Adrenal gland (tissue), 5 donors: ENCODE data around the gene RNF180.

Experiments
- POLR2A ChIP-seq, 2 donors: fragments of 450-650 bp; IDR thresholded peaks; one replicate each; pipeline ENCODE4 v1.6.1; 2017; ENCODE audit warnings: antibody characterized with exemption in 2 of 2, mild to moderate bottlenecking in 2 of 2, moderate library complexity in 1 of 2
- TF ChIP-seq, protein P1 (sequence below), 6 experiments: fragments of 450-650 bp in 4 of 6; fragments of 200-600 bp in 2 of 6; sonication (generic) in 1 of 6; IDR thresholded peaks; 1 replicate in 5 of 6; 2 replicates in 1 of 6; pipeline versions ENCODE4 v1.5.1 to v1.8.0; 2016 to 2021; ENCODE audit warnings: antibody characterized with exemption in 6 of 6, mild to moderate bottlenecking in 2 of 6, moderate library complexity in 1 of 6
- donor health status: DM: no; HTN: no; CAD: no.

DNA sequence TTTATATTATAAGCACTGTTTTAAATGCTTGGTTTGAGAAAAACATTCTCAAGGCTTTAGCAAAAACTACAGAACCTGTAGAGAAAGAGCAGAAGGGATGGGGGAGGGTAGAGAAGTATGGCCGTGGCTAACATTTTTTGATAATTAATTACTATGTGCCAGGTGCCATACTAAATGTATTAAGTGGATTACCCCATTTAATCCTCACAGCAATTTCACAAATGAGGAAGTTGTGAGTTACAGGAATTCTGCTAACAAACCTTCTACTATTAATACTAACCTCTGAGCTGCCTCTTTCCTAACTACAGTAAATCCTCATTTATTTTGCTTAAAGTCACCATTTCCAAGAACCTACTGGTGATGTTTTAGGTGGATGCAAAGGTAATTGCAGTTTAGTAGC, 157.9 kb downstream of the RNF180 start:
- TF ChIP-seq, protein P1, sequence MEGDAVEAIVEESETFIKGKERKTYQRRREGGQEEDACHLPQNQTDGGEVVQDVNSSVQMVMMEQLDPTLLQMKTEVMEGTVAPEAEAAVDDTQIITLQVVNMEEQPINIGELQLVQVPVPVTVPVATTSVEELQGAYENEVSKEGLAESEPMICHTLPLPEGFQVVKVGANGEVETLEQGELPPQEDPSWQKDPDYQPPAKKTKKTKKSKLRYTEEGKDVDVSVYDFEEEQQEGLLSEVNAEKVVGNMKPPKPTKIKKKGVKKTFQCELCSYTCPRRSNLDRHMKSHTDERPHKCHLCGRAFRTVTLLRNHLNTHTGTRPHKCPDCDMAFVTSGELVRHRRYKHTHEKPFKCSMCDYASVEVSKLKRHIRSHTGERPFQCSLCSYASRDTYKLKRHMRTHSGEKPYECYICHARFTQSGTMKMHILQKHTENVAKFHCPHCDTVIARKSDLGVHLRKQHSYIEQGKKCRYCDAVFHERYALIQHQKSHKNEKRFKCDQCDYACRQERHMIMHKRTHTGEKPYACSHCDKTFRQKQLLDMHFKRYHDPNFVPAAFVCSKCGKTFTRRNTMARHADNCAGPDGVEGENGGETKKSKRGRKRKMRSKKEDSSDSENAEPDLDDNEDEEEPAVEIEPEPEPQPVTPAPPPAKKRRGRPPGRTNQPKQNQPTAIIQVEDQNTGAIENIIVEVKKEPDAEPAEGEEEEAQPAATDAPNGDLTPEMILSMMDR (IDR thresholded peaks at IDR 0.05): no peak
- TF ChIP-seq POLR2A (IDR thresholded peaks at IDR 0.05): no peak
